ENCODE measurements around the gene CCDC183.
"Not testable (repeated sequence)": the region's sequence is repeated elsewhere in the genome, so short reads cannot be mapped to it uniquely, and the experiment has no call there.

Gene CCDC183

DNA sequence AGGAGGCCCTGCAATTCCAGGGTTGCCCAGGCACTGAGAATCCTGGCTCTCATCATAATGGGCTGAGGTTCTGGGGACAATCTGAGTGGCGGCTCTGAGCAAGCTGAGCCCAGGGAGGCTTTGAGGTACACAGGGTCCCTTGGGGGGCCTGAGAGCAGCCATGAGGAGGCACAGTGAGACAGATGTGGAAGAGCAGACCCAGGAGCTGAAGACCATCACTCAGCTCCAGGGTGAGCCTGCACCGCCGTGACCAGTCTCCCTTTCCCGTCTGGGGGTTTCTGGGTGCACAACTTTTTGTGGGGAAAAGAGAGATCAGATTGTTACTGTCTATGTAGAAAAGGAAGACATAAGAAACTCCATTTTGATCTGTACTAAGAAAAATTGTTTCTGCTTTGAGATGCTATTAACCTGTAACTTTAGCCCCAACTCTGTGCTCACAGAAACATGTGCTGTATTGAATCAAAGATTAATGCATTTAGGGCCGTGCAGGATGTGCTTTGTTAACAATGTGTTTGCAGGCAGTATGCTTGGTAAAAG, at the start of gene CCDC183:
Gene CCDC183 (plus strand): TSS at position 101 of the 537 bp plus-strand sequence. CDS start 60 bp downstream, at position 161.
- no peak for DNase-seq (ENCODE audit: low read depth)

GRCh38 chr9:136746621-136747020, 49.5 kb upstream of the CCDC183 start:
- no peak for DNase-seq (ENCODE audit: low read depth)

GRCh38 chr9:136747161-136748060, 48.7 kb upstream of the CCDC183 start:
- DNase-seq (ENCODE audit: low read depth), result no peak

DNA sequence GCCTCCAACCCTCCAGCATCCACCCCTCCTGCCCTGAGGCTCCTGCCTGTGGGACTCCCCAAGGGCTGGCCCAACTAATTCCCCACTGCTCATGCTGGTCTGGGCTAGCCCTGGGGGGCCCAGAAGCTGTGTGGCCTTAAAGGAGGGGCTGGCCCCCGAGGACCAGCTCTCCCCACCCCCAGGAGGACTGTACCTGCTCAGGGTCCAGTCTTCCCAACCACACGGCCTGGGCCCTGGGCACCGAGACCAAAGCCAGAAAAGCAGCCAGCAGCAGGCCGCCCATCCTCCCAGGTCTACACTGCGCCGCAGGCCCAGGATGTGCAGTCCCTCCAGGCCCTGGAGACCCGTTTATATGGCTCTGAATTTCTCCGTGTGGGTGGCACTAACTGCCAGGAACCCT, 47.9 kb upstream of the CCDC183 start, which contains the start of gene LCN6:
Gene LCN6 (minus strand): TSS at position 325 of the 400 bp plus-strand sequence. CDS start 42 bp downstream, at position 283.
- no peak for DNase-seq (ENCODE audit: low read depth)

- DNase-seq (ENCODE audit: low read depth), result no peak
Measured at GRCh38 chr9:136748666-136749611, 47.2 kb upstream of the CCDC183 start.

DNA sequence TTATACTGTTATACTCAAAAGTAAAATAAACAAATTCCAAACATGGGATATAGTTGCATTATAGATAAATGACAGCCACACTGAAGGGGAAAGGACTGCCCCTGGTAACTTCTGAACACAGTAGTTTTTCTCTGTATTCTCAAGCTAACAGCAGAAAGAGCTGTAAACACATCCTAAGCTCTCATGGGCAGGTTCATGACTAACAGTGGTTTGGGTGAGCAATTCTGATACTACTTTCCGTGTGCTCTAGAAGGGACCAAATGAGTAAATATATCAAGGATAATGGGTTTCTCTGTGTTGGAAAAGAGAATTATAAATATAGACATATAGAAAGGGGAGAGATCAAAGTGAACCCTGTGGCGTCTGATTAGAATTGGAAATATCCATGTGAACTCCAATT, 45.6 kb upstream of the CCDC183 start:
- no peak for DNase-seq (ENCODE audit: low read depth)

GRCh38 chr9:136751244-136751643, 44.9 kb upstream of the CCDC183 start:
- no peak for DNase-seq (ENCODE audit: low read depth)

GRCh38 chr9:136751814-136752213, 44.3 kb upstream of the CCDC183 start:
- DNase-seq (ENCODE audit: low read depth), result no peak

- DNase-seq (ENCODE audit: low read depth), result no peak
Measured at GRCh38 chr9:136753371-136754058, 42.6 kb upstream of the CCDC183 start.

- DNase-seq (ENCODE audit: low read depth), result no peak
Measured at GRCh38 chr9:136754059-136754572, 42.0 kb upstream of the CCDC183 start.

DNA sequence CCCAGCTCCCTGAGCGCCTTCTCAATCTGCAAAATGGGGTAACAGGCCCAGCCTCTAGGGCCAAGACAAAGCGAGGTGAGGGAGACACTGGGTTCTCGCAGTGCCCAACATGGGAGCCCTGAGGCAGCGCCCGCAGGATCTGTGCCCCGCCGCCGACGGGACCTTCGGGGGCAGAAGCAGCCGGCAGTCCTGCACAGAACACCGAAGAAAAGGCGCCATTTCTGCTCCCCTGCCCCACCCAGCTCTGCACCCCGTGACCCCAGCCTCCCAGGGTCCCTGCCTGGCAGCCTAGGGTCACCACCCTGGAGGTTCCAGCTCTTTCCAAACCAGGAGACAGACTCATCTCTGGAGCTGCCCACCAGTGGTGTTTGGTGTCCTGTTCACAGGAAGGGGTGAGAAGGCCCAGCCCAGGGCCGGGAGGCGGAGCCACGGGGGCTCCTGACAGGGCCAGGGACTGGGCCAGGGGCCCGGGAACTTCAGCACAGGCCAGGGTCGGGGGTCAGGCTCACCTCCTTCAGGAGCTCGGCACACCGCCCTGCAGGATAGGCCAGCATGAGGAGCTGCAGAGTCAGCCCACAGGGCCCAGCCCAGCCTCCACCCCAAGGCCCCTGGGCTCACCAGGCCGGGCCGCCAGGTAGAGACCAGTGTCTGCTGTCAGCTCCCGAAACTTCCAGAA, 41.4 kb upstream of the CCDC183 start:
- no peak for DNase-seq (ENCODE audit: low read depth)

DNA sequence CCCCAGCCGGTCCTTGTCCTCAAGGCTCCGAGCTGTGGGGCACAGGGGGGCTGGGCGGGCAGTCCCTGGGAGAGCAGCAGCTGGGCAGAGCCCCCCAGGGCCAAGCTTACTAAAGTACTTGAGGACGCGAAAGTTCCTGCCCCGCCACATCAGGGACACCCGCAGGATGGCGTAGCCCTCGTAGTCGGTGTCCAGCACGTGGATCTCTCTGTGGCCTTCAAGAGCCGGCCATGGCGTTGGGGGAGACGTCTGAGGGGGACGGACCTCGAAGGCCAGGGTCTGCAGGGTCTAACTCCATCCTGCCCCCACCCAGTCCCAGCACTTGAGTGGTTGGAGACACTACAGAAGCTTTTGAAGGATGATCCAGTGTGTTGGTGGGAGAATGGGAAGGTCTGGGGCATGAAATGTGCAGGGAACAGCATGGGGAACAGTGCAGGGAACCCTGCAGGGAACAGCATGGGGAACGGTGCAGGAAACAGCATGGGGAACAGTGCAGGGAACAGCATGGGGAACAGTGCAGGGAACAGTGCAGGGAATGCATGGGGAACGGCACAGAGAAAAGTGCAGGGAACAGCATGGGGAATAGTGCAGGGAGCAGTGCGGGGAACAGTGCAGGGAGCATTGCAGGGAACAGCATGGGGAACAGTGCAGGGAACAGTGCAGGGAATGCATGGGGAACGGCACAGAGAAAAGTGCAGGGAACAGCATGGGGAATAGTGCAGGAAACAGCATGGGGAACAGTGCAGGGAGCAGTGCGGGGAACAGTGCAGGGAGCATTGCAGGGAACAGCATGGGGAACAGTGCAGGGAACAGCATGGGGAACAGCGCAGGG, 40.6 kb upstream of the CCDC183 start:
- not testable (repeated sequence) for DNase-seq (ENCODE audit: low read depth)

DNA sequence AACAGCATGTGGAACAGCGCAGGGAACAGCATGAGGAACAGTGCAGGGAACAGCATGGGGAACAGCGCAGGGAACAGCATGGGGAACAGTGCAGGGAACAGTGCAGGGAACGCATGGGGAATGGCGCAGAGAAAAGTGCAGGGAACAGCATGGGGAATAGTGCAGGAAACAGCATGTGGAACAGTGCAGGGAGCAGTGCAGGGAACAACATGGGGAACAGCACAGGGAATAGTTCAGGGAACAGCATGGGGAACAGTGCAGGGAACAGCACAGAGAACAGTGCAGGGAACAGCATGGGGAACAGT, 40.1 kb upstream of the CCDC183 start:
- no peak for DNase-seq (ENCODE audit: low read depth)

GRCh38 chr9:136756836-136757235, 39.3 kb upstream of the CCDC183 start:
- DNase-seq (ENCODE audit: low read depth), result no peak

- no peak for DNase-seq (ENCODE audit: low read depth)
Measured at GRCh38 chr9:136757328-136757727, 38.8 kb upstream of the CCDC183 start.

DNA sequence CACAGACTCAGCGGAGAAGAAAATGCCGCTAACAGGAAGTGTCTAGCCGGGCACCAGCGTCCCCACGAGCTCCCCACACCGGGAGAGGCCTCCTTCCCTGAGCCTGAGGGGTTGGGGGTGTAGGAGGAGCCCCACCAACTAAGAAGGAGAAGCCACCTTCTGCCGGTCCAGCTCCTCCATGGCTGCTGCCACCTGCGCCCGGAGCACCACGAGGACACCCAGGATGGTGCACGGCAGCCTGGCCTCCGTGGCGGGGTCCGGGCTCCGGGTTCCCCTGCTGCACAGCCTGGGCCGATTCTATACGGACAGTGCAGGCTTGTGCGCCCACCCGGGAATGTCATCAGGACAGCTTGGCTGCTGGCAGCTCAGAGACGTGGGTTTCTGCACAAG, 38.4 kb upstream of the CCDC183 start:
- no peak for DNase-seq (ENCODE audit: low read depth)

DNA sequence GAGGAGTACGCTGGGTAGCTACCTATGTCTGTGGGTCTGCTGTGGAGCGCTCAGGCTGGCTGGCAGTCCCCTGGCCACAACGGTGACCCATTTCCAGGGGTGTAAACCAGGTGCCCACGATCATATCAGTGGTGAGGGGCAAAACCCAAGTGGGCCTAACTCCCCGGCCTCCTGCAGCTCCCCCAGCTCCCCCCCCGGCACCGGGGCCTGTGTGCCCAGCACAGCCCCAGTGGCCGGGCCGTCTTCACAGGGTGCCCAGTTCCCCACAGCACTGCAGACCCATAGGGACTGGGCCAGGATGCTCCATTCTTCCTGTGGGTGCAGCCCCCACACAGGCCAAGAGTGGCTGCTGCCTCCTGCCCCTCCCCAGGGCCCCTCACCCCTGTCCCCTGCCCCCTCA, 37.1 kb upstream of the CCDC183 start:
- no peak for DNase-seq (ENCODE audit: low read depth)

- no peak for DNase-seq (ENCODE audit: low read depth)
Measured at GRCh38 chr9:136759436-136760325, 36.5 kb upstream of the CCDC183 start.

DNA sequence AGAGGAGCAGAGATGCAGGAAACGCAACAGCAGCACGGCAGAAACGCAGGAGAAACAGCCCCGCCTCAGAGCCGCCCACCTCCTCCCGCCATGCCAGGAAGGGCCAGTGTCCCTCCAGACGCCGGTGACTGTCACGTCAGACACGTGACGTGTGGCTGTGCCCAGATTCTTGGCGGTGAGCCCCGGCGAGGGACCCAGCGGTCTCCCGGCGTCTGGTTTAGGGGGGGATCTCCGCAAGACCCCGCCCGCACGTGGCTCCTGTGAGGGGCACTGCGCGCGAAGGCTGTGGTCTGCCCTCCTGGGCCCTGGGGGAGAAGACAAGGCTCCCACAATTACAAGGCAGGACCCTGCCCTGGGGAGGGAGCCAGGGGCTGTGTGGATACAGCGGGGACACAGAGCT, 35.7 kb upstream of the CCDC183 start:
- DNase-seq (ENCODE audit: low read depth), result no peak

Data from CMK (cell line).